GM19455 (cell line): ENCODE results near the gene ATRIP.

ENCODE experiments used
- ATAC-seq: cut with Tn5 transposase; IDR thresholded peaks from one replicate; pipeline ENCODE4 v1.9.1; 2021; ENCODE audit not compliant: unreplicated experiment

The ATRIP gene

DNA sequence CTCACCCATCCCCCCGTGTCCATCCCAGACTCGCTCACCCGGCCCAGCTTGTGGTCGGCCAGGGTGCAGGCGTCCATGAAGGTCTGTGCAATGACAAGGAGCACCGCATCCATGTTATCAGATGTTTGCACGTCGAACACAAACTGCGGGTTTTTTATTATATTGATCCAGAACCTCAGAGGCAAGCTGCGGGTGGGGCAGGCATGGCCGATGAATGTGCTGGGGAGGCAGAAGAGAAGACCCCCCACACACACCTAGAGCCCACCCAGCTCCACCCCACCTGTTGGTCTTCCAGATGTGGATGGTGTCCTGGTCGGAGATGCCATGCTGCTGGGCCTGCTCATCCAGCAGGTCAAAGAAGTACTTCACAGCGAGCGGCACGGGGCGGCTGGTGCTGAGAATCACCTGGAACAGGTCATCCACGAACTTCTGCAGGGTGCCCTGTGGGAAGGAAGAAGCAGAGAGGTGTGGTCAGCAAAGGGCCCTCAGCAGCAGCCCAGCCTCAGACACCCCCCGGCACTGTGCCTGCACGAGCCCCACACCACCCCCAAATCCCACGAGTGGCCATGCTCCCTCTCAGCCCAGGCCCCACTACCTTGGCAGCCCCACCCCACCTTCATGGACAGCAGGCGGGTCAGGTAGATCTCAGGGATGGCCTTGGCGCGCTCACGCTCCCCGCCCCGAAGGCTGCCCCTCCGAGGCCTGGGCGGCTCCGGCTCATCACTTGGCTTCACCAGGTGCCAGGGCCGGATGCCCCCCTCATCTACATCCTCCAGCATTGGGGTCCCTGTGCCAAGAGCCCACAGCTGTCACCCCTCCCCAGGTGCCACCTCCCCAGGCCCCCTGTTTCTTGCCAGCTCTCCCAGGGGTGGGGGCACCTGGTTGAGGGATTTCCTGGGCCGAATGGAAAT lies 37.0 kb upstream of the ATRIP start:
- no peak for ATAC-seq

- no peak for ATAC-seq
Measured at GRCh38 chr3:48410205-48411040, 36.1 kb upstream of the ATRIP start.

DNA sequence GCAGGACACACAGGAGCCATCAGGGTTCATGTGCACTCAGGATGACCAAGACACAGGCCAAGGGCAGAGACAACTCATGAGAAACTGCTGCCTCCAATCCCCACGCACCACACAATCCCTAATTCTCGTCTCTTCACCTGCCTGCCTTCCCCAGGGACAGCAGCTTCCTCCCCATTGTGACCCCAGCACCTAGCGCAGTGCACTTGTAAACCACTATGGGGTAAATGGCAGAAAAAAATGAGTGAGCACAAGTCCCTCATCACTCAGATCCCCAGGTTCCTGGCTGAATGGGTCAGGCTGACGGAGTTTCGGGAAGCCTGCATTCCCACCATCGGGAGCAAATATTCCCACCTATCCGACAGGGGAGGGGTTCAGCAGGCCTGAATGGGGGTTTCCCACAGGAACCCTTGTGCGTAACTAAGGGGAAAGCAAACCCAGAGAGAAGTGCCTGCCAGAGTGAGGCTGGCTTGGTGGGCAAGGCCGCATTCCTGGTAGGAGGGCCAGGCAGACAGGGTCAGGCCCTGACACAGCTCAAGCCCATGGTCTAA lies 35.4 kb upstream of the ATRIP start:
- no peak for ATAC-seq

GRCh38 chr3:48411606-48412374 lies 34.7 kb upstream of the ATRIP start:
- no peak for ATAC-seq

- no peak for ATAC-seq
Measured at GRCh38 chr3:48412375-48413001, 34.0 kb upstream of the ATRIP start.

DNA sequence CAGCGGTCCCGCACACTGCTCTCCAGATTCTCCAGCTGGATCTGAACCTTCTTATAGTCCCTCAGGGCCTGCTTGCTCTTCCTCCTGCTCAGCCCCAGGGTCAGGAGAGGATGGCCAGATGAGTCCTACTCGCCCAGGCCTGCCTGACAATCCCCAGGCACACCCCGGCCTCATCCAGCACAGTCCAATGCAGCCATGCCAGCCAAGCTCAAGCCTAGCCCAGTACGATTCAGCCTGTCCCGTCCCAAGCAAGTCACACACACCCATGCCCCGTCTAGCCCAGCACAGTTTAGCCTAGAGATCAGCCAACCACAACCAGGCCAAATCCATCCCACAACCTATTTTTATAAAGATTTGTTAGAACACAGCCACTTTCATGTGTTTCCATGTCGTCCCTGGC lies 33.5 kb upstream of the ATRIP start:
- no peak for ATAC-seq

- no peak for ATAC-seq
Measured at GRCh38 chr3:48413611-48414010, 32.9 kb upstream of the ATRIP start.

GRCh38 chr3:48414376-48415250 lies 31.9 kb upstream of the ATRIP start:
- ATAC-seq: no peak

GRCh38 chr3:48415251-48415953 lies 31.1 kb upstream of the ATRIP start:
- no peak for ATAC-seq

- no peak for ATAC-seq
Measured at GRCh38 chr3:48416091-48416505, 30.4 kb upstream of the ATRIP start.

GRCh38 chr3:48416546-48416945 lies 30.0 kb upstream of the ATRIP start:
- no peak for ATAC-seq

GRCh38 chr3:48417529-48418108 lies 28.9 kb upstream of the ATRIP start:
- ATAC-seq: no peak

- no peak for ATAC-seq
Measured at GRCh38 chr3:48418140-48418539, 28.4 kb upstream of the ATRIP start.

DNA sequence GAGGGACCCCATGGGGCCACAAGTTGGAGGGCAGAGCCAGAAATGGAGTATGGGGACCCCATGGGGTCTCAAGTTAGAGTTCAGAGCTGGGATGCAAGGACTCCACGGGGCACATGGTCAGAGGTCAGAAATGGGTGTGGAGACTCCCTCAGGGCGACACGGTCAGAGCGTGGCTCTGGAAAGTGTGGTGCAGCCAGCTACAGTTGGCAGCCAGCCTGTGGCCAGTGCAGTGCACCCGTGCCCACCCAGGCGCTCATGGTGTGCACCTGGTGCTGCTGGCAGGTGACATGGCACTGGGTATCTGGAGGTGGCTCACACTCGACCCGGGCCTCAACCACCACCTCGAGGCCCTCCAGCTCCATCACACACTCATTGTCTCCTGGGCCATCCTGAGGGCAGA lies 27.9 kb upstream of the ATRIP start:
- no peak for ATAC-seq

- no peak for ATAC-seq
Measured at GRCh38 chr3:48419149-48419548, 27.4 kb upstream of the ATRIP start.

GRCh38 chr3:48419597-48419996 lies 26.9 kb upstream of the ATRIP start:
- no peak for ATAC-seq

GRCh38 chr3:48420561-48420960 lies 26.0 kb upstream of the ATRIP start:
- ATAC-seq: no peak

DNA sequence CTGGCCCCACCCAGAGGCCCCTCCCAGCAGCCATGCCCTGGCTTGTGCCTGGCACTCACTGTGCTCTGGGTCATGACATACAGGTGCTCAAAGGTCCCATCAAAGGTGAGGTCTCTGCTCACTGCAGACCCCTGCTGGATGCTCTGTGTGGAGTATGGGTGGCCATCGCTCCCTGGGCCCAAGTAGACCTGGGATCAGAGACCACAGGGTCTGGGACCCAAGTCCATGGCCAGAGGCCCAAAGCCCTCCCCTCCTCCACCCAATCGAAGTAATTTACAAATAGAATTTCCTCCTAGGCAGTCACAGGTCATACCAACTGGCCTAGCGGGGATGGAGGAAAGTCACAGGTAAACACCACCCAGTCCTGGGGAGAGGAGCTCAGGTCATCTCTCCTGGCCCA lies 24.3 kb upstream of the ATRIP start:
- no peak for ATAC-seq

GRCh38 chr3:48422681-48423080 lies 23.9 kb upstream of the ATRIP start:
- no peak for ATAC-seq
